ENCODE results near the gene FOXP4. TPM values are rescaled to one million over a fixed set of nuclear protein-coding genes. Genes with fewer than 3 reads are reported as not detected.

The FOXP4 gene
- total RNA-seq, 1 donor: 2.2 TPM

DNA sequence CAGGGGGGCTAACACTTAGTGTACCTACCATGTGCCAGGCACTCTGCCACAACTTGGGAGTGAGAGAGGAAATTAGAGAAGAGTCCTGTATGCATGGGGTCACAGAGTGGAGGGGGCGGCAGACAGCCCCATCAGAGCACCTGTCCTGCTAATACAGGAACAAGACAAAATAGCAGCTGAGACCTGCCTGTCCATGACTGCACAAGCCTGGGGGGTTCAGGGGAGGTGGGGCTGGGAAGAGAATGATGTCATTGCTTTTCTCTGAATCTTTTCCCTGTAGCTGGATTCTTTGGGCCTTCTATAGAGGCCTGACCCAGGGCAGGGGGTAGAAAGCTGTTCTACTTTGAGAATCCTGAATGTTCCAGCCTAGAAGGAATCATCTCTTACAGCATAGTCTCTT lies 37.4 kb downstream of the FOXP4 start:
- TF ChIP-seq, protein P1, sequence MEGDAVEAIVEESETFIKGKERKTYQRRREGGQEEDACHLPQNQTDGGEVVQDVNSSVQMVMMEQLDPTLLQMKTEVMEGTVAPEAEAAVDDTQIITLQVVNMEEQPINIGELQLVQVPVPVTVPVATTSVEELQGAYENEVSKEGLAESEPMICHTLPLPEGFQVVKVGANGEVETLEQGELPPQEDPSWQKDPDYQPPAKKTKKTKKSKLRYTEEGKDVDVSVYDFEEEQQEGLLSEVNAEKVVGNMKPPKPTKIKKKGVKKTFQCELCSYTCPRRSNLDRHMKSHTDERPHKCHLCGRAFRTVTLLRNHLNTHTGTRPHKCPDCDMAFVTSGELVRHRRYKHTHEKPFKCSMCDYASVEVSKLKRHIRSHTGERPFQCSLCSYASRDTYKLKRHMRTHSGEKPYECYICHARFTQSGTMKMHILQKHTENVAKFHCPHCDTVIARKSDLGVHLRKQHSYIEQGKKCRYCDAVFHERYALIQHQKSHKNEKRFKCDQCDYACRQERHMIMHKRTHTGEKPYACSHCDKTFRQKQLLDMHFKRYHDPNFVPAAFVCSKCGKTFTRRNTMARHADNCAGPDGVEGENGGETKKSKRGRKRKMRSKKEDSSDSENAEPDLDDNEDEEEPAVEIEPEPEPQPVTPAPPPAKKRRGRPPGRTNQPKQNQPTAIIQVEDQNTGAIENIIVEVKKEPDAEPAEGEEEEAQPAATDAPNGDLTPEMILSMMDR (IDR thresholded peaks at IDR 0.05; ENCODE audit: insufficient read depth, low read depth, low read length): no peak
- H3K4me3 ChIP-seq (ENCODE audit: low read depth, low read length): no peak overlapping the region
- no peak for DNase-seq (ENCODE audit: low read depth)

GRCh38 chr6:41584205-41584604 lies 38.0 kb downstream of the FOXP4 start:
- no peak for DNase-seq (ENCODE audit: low read depth)
- TF ChIP-seq, protein P1 (IDR thresholded peaks at IDR 0.05; ENCODE audit: insufficient read depth, low read depth, low read length): no peak
- H3K4me3 ChIP-seq (ENCODE audit: low read depth, low read length): no peak overlapping the region

DNA sequence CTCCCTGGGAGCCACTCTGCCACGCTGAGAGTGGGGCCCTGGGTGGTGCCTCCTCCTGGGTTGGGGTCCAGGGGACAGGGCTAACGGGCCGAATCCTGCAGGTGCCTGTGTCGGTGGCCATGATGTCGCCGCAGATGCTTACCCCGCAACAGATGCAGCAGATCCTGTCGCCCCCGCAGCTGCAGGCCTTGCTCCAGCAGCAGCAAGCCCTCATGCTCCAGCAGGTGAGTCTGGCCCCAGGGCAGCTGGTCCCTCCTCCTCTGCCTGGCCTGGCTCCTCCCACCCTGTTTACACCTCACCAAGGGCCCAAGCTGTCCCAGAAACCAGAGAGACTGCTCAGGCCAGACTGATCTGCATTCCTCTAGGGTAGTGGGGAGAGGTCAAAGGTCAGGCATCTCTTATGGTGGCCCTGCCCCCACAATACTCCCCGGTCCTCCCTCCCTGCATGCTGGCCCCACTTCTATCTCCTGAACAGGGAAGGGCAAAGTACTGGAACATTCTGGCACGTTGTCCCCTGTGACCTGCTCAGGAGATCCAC lies 38.6 kb downstream of the FOXP4 start:
- H3K4me3 ChIP-seq (ENCODE audit: low read depth, low read length): no peak overlapping the region
- TF ChIP-seq, protein P1 (IDR thresholded peaks at IDR 0.05; ENCODE audit: insufficient read depth, low read depth, low read length): no peak

DNA sequence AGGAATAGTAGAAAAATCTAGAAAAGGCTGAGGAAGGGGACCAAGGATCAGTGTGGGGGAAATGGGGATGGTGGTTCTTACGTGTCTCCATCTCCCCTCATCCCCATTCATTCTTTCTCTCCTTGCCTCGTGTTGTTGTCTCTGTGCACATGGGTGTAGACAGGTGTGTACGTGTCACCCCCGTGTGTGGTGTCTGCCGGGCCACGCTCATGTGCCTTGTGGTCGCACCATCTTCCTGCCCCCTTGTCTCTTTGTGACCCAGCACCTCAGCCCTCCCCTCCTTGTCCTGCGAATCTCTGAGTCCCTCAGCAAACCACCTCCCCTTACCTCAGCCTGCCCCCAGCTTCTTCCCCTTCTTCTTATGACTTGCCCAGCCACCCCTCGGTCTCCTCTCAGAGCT lies 39.4 kb downstream of the FOXP4 start:
- H3K4me3 ChIP-seq (ENCODE audit: low read depth, low read length): no peak overlapping the region
- TF ChIP-seq, protein P1 (IDR thresholded peaks at IDR 0.05; ENCODE audit: insufficient read depth, low read depth, low read length): no peak
- DNase-seq (ENCODE audit: low read depth): no peak

More for the DNA sequence above, 38.6 kb downstream of the FOXP4 start:
- DNase-seq (ENCODE audit: low read depth): no peak

GRCh38 chr6:41586252-41587007 lies 40.2 kb downstream of the FOXP4 start:
- TF ChIP-seq, protein P1 (IDR thresholded peaks at IDR 0.05; ENCODE audit: insufficient read depth, low read depth, low read length): no peak
- H3K4me3 ChIP-seq (ENCODE audit: low read depth, low read length): no peak overlapping the region
- DNase-seq (ENCODE audit: low read depth): no peak

- TF ChIP-seq, protein P1 (IDR thresholded peaks at IDR 0.05; ENCODE audit: insufficient read depth, low read depth, low read length): no peak
- H3K4me3 ChIP-seq (ENCODE audit: low read depth, low read length): no peak overlapping the region
- no peak for DNase-seq (ENCODE audit: low read depth)
These were observed 41.1 kb downstream of the FOXP4 start for GRCh38 chr6:41587131-41587879.
